Tibial artery (tissue), 4 donors: ENCODE data around the gene IGF2R.
"Not testable (repeated sequence)": the region's sequence is repeated elsewhere in the genome, so short reads cannot be mapped to it uniquely, and the experiment has no call there.

Experiments
- DNase-seq, 2 donors: peaks; one replicate each; pipeline ENCODE4 v3.0.0-alpha.2; 2019
- H3K27ac ChIP-seq, 2 donors: fragments of 200-600 bp; sonication (generic) in 1 of 2; 1 replicate in 1 of 2; 2 replicates in 1 of 2; pipeline ENCODE4 v1.5.1; 2018 to 2019; ENCODE audit warnings: mild to moderate bottlenecking in 1 of 2
- H3K27me3 ChIP-seq, 2 donors: fragments of 200-600 bp; sonication (generic) in 1 of 2; one replicate each; pipeline versions ENCODE4 v1.5.1 to v1.6.0; 2016 to 2019
- H3K36me3 ChIP-seq, 3 donors: fragments of 200-600 bp; sonication (generic) in 2 of 3; one replicate each; pipeline ENCODE4 v1.5.1; 2016 to 2019; ENCODE audit warnings: mild to moderate bottlenecking in 2 of 3
- H3K4me1 ChIP-seq, 4 donors: fragments of 200-600 bp; sonication (generic) in 2 of 4; 1 replicate in 3 of 4; 2 replicates in 1 of 4; pipeline ENCODE4 v1.5.1; 2016 to 2019
- H3K4me3 ChIP-seq, 2 donors: fragments of 200-600 bp; sonication (generic) in 1 of 2; 1 replicate in 1 of 2; 2 replicates in 1 of 2; pipeline ENCODE4 v1.5.1; 2018 to 2019; ENCODE audit warnings: mild to moderate bottlenecking in 2 of 2
- H3K9me3 ChIP-seq, 3 donors: fragments of 200-600 bp; sonication (generic) in 1 of 3; one replicate each; pipeline ENCODE4 v1.5.1; 2016 to 2019
- intact Hi-C: fragments of 100-400 bp; cut with DNase I; formaldehyde crosslinking; loops from one replicate; pipeline ENCODE4 v1.15.0; 2023; ENCODE audit warnings: low total_unique reads
- TF ChIP-seq, protein P1 (sequence below), 2 experiments: fragments of 200-600 bp in 1 of 2; fragments of 450-650 bp in 1 of 2; IDR thresholded peaks; one replicate each; pipeline ENCODE4 v1.5.1; 2017 to 2019; ENCODE audit warnings: antibody characterized with exemption in 2 of 2, mild to moderate bottlenecking in 1 of 2, moderate library complexity in 1 of 2

IGF2R gene

DNA sequence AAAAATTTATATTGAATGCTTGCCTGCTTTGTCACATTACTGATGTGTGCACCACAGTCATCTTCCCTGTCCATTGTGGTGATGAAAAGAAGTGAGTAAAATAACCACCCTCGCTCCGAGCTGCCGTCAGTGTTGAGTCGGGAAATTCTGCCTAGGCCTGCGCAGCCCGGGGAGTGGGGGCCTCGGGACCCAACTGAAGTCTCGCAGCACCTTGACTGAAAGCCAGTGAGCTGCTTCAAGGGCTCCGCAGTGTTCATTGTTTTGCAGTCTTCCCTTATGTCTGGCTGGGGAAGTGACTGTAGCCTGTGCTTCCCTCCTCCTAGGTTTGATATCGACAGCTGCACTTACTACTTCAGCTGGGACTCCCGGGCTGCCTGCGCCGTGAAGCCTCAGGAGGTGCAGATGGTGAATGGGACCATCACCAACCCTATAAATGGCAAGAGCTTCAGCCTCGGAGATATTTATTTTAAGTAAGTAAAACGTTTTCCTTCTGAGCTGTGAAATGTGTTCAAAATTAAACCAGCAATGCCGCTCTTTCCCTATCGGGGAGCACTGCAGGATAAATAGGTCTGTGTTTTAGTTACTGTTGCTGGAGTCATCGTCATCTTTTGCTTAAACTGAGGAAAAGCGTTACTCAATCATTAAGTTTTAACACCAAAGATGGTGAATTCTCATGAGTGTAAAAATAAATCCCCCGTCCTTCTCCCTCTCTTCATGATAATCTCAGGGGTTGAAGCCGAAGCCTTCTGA is 120.1 kb downstream of the IGF2R start:
- DNase-seq: no peak
- Histone ChIP-seq H3K4me1 (peaks cover 0 to 6% (median 0%) of the 10 kb centered on the region in 4 donors), H3K4me3 (no peak overlapping the region), H3K36me3 (peaks cover 61 to 97% (median 80%) of the 10 kb centered on the region in 3 donors), H3K9me3 (no peaks in the 10 kb centered on the region), H3K27me3 (no peaks in the 10 kb centered on the region), H3K27ac (peak overlapping the region in 1 of 2 donors; percentile 3)
- intact Hi-C loops: loop anchor here (5.0 kb wide), 1 partner anchor 368 kb away; no protein-coding TSS in a partner anchor
- TF ChIP-seq, protein P1, sequence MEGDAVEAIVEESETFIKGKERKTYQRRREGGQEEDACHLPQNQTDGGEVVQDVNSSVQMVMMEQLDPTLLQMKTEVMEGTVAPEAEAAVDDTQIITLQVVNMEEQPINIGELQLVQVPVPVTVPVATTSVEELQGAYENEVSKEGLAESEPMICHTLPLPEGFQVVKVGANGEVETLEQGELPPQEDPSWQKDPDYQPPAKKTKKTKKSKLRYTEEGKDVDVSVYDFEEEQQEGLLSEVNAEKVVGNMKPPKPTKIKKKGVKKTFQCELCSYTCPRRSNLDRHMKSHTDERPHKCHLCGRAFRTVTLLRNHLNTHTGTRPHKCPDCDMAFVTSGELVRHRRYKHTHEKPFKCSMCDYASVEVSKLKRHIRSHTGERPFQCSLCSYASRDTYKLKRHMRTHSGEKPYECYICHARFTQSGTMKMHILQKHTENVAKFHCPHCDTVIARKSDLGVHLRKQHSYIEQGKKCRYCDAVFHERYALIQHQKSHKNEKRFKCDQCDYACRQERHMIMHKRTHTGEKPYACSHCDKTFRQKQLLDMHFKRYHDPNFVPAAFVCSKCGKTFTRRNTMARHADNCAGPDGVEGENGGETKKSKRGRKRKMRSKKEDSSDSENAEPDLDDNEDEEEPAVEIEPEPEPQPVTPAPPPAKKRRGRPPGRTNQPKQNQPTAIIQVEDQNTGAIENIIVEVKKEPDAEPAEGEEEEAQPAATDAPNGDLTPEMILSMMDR (IDR thresholded peaks at IDR 0.05): no peak

DNA sequence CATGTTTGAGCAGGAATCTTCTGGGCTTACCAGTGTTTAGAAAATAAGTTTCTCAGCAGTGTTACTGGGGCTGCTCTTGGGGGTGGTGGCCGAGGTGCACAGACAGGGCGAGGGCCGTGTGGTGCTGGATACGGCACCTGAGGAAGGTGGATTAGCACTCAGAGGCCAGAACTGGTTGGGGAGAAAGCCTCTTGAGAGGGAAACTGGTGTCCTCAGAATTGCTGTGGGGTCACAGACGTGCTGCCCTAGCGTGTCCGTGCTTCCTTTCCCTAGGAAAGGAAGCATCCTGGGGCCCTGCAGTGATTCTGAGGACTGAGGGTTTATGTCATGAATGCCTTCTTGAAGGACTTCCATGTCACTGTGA is 120.6 kb downstream of the IGF2R start:
- peaks cover 59 to 97% (median 80%) of the 10 kb centered on the region in 3 donors for H3K36me3 ChIP-seq
- TF ChIP-seq, protein P1 (IDR thresholded peaks at IDR 0.05): no peak
- H3K9me3 ChIP-seq: no peaks in the 10 kb centered on the region
- H3K27ac ChIP-seq: no peak overlapping the region
- no peaks in the 10 kb centered on the region for H3K27me3 ChIP-seq
- no peak overlapping the region for H3K4me3 ChIP-seq
- H3K4me1 ChIP-seq: peaks cover 0 to 6% (median 0%) of the 10 kb centered on the region in 4 donors
- peak in 1 of 2 donors; percentile 42 for DNase-seq
- intact Hi-C loops: loop anchor here (5.0 kb wide), 1 partner anchor 368 kb away; no protein-coding TSS in a partner anchor

DNA sequence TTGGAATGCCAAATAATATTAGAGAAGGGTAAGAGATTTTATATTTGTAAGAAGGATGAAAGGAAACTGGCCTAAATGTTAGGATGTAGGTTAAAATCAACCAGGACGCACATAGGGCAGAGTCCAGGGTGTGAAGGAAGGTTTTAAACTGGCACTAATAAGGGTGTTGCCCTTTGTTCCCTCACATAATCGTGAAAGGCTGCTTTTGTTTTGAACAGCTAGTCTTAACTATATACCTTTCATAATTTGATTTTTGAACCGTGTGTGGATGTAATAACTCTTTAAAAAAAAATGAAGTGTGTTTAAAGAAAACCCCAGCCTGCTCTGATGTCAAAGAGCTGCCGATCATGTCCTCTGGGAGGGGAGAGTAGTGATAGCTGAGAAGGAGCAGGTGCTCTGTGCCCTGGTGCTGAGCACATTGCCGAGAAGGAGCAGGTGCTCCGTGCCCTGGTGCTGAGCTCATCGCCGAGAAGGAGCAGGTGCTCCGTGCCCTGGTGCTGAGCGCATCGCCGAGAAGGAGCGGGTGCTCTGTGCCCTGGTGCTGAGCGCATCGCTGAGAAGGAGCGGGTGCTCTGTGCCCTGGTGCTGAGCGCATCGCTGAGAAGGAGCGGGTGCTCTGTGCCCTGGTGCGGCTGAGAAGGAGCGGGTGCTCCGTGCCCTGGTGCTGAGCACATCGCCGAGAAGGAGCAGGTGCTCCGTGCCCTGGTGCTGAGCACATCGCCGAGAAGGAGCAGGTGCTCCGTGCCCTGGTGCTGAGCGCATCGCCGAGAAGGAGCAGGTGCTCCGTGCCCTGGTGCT is 121.8 kb downstream of the IGF2R start:
- DNase-seq, H3K9me3 ChIP-seq, intact Hi-C loops, H3K27ac ChIP-seq, H3K4me1 ChIP-seq, H3K27me3 ChIP-seq, H3K4me3 ChIP-seq: not testable (repeated sequence)
- peaks cover 50 to 96% (median 77%) of the 10 kb centered on the region in 3 donors for H3K36me3 ChIP-seq

DNA sequence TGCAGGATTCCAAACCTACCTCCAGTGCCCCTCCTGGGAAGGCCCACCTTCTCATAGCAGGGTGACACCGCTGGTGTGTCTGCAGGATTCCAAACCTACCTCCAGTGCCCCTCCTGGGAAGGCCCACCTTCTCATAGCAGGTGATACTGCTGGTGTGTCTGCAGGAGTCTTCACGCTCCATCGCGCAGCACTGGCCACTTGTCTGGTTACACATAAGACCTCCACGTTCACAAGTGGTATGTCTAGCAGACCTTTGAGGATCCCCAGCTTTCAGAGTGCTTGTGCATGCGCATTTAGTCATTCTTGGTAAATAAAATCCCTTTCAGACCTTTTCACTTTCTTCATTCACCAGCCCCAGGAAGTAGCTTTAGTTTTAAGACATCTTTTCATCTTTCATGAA is 123.3 kb downstream of the IGF2R start:
- H3K36me3 ChIP-seq: peaks cover 60 to 96% (median 80%) of the 10 kb centered on the region in 3 donors
- H3K4me3 ChIP-seq, intact Hi-C loops, H3K9me3 ChIP-seq, H3K27me3 ChIP-seq, H3K4me1 ChIP-seq, H3K27ac ChIP-seq, DNase-seq: not testable (repeated sequence)

DNA sequence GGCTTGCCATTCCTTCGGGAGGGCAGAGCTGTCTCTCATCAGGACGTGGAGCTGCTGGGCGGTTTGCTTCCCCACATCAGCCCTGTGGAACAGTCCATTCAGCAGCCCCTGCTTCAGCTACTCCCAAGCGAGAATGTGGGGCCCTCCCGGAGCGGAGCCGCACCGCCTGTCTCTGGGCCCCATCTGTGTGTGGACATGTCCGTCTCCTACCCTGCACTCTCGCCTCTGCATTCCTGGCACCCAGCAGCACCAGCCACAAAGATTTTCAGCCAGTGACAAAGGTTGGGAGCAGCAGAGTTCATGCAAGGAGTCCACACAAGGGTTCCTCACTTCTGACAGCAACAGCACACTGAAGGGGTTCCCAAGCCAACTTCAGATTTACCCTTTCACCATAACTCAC is 123.7 kb downstream of the IGF2R start:
- Histone ChIP-seq H3K4me3 (no peak overlapping the region), H3K27me3 (no peaks in the 10 kb centered on the region), H3K27ac (no peak overlapping the region), H3K9me3 (no peaks in the 10 kb centered on the region), H3K4me1 (peaks cover 0 to 6% (median 0%) of the 10 kb centered on the region in 4 donors), H3K36me3 (peaks cover 65 to 97% (median 84%) of the 10 kb centered on the region in 3 donors)
- TF ChIP-seq, protein P1 (IDR thresholded peaks at IDR 0.05): no peak
- intact Hi-C loops: no loop called here
- no peak for DNase-seq

DNA sequence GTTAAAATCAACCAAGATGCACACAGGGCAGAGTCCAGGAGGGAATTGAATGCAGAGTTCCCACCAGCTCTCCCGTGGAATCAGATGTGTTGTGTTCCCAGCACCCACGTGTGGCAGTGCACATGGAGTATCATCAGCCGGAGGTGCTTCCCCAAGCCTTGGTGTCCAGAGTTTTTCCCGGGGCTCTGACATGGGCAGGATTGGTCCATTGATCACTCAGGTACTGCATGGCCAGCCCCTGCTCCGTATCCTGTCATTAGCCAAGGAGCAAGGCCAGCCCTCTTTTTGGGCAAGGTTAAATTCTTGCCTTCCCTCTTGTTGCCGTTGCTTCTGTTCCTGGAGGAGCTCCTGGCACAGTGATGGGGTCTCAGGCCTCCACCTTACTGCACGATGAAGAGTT is 124.2 kb downstream of the IGF2R start:
- Histone ChIP-seq H3K4me1 (peaks cover 0 to 6% (median 0%) of the 10 kb centered on the region in 4 donors), H3K4me3 (no peak overlapping the region), H3K9me3 (no peaks in the 10 kb centered on the region), H3K27ac (no peak overlapping the region), H3K36me3 (peaks cover 66 to 99% (median 88%) of the 10 kb centered on the region in 3 donors), H3K27me3 (no peaks in the 10 kb centered on the region)
- intact Hi-C loops: no loop called here
- DNase-seq: no peak
- TF ChIP-seq, protein P1 (IDR thresholded peaks at IDR 0.05): no peak
